HUES64 (cell line): ENCODE results near the gene UST.
"Not testable (repeated sequence)": the region's sequence is repeated elsewhere in the genome, so short reads cannot be mapped to it uniquely, and the experiment has no call there.

Experiments used
- H3K27ac ChIP-seq: 2 replicates; pipeline ENCODE4 v1.7.0; 2013; ENCODE audit warnings: low read depth, low read length, inconsistent platforms
- H3K27me3 ChIP-seq: 2 replicates; pipeline ENCODE4 v1.6.1; 2013; ENCODE audit warnings: mild to moderate bottlenecking, low read length; ENCODE audit not compliant: insufficient read depth
- H3K36me3 ChIP-seq: 2 replicates; pipeline ENCODE4 v1.6.1; 2013; ENCODE audit warnings: mild to moderate bottlenecking, low read length; ENCODE audit not compliant: insufficient read depth
- H3K4me1 ChIP-seq: 2 replicates; pipeline ENCODE4 v1.6.1; 2013; ENCODE audit warnings: mild to moderate bottlenecking, low read length, moderate library complexity; ENCODE audit not compliant: insufficient read depth
- H3K4me3 ChIP-seq: 2 replicates; pipeline ENCODE4 v1.5.1; 2013; ENCODE audit warnings: mild to moderate bottlenecking, low read length, moderate library complexity
- H3K9ac ChIP-seq: 2 replicates; pipeline ENCODE4 v1.6.1; 2013; ENCODE audit warnings: mild to moderate bottlenecking, low read depth, low read length
- H3K9me3 ChIP-seq: 2 replicates; pipeline ENCODE4 v1.6.1; 2013; ENCODE audit warnings: low read depth, low read length; ENCODE audit not compliant: insufficient read depth
- WGBS: fragments of 150-250, 120-280 bp; methylation state at CpG from one replicate; pipeline ENCODE4 v1.1.7; 2013; ENCODE audit warnings: missing lambda C conversion rate; 5-methylcytosine and 5-hydroxymethylcytosine counted together

Gene UST

DNA sequence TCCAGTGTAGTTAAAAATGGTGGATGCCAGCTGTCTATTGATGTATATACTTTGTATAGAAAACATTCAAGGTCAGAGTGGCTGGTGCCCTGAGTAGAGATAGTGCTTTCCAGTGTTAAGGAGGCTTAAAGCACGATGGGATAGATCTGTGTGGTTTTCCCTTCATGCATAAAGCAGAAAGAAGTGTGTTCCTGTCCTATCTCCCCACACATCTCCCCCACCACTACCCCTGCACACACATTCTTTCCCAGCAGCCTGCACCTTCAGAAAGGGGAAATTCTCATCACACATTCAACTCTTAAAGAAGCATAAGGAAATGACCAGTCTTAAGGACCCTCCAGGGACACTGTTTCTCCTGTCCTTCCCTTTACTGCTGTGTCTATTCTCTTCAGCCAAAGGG lies 349.0 kb downstream of the UST start:
- Histone ChIP-seq H3K9me3 (peaks cover 12% of the 10 kb centered on the region), H3K27me3 (no peaks in the 10 kb centered on the region), H3K4me1 (peaks cover 12% of the 10 kb centered on the region; the same call in 1 of the 2 replicates), H3K36me3 (no peaks in the 10 kb centered on the region), H3K27ac (no peak overlapping the region), H3K4me3 (no peak overlapping the region), H3K9ac (no peak overlapping the region)
- 92% methylated on average over 1 of the region's 1 CpG for WGBS

DNA sequence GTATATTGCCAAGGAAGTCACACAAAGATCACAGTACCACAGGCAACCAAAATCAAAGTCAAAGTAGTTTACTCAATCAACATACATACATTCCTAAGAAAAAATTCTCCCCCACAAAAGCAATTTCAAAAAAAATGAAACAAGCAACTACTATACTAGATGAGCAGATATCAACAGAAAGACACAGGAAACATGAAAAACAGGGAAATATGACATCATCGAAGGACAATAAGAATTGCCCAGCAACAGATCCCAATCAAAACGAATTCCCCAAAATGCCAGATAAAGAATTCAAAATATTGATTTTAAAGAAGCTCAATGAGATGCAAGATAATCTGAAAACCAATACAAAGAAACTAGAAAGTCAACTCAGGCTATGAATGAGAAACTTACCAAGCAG lies 351.0 kb downstream of the UST start:
- Histone ChIP-seq H3K4me1 (peaks cover 12% of the 10 kb centered on the region; the same call in 1 of the 2 replicates), H3K36me3 (no peaks in the 10 kb centered on the region), H3K27me3 (no peaks in the 10 kb centered on the region), H3K27ac (no peak overlapping the region), H3K9me3 (peaks cover 12% of the 10 kb centered on the region), H3K4me3 (no peak overlapping the region), H3K9ac (no peak overlapping the region)
- 100% methylated on average over 1 of the region's 2 CpGs for WGBS

DNA sequence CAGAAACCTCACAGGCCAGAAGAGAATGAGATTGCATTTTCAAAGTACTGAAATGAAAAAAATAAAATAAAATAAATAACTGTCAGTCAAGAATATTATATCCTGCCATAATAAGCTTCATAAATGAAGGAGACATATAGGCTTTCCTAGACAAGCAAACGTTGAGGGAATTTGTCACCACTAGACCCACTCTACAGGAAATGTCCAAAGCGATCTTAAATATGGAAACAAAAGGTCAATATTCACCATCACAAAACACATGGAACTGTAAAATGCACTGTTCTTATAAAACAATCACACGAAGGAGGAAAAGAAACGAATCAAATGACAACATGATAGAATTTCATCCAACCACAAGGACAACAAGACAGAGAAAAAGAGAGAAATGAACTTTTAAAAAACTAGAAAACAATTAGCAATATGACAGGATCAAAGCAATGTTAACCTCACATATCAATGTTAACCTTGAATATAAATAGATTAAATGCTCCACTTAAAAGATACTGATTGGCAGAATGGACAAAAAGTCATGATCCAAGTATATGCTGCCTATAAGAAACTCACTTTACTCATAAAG lies 352.0 kb downstream of the UST start:
- Histone ChIP-seq H3K9ac (no peak overlapping the region), H3K27me3 (no peaks in the 10 kb centered on the region), H3K36me3 (no peaks in the 10 kb centered on the region), H3K4me1 (peaks cover 11% of the 10 kb centered on the region; the same call in 1 of the 2 replicates), H3K9me3 (peaks cover 12% of the 10 kb centered on the region), H3K4me3 (no peak overlapping the region), H3K27ac (no peak overlapping the region)
- WGBS, result 92% methylated on average over 3 of the region's 4 CpGs

DNA sequence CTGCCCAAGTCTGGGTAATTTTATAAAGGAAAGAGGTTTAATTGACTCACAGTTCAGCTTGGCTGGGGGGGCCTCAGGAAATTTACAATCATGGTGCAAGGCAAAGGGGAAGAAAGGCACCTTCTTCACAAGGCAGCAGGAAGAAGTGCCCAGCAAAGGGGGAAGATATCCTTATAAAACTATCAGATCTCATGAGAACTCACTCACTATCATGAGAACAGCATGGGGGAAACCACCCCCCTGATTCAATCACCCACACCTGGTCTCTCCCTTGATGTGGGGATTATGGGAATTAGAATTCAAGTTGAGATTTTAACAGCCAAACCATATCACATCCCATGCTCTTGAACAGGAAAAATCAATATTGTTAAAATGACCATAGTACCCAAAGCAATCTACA lies 355.5 kb downstream of the UST start:
- Histone ChIP-seq H3K4me3 (no peak overlapping the region), H3K27me3 (no peaks in the 10 kb centered on the region), H3K9ac (no peak overlapping the region), H3K4me1 (no peaks in the 10 kb centered on the region), H3K9me3 (peaks cover 12% of the 10 kb centered on the region), H3K36me3 (no peaks in the 10 kb centered on the region), H3K27ac (no peak overlapping the region)

DNA sequence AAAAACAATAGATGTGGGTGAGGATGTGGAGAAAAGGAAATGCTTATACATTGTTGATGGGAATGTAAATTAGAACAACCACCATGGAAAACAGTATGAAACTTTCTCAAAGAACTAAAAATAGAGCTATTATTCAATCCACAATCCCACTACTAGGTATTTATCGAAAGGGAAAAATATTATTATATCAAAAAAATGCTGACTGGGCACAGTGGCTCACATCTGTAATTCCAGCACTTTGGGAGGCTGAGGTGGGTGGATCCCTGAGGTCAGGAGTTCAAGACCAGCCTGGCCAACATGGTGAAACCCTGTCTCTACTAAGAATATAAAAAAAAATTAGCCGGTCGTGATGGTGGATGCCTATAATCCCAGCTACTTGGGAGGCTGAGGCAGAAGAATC lies 357.1 kb downstream of the UST start:
- H3K27ac ChIP-seq, H3K4me3 ChIP-seq, H3K9ac ChIP-seq, H3K36me3 ChIP-seq, H3K4me1 ChIP-seq, H3K27me3 ChIP-seq, H3K9me3 ChIP-seq: not testable (repeated sequence)
- 95% methylated on average over 2 of the region's 3 CpGs for WGBS

DNA sequence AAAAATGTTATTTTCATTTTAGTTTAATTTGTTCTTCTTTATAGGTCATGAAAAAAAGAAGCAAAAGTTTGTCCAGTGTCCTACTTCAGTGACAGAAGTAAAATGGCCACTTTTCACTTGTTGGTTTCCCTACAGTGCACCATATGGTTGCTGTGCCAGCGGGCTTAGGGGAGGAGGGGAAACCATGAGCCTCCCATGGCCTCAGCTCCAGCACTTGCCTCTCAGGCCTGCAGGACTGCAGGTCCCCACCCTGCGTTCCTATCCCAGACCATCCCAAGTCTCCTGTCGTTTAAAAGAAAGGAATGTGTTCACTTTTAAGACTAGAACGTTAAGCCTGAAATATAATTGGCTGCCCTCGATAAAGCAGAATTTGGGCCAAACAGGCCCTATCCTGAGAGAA lies 360.7 kb downstream of the UST start:
- Histone ChIP-seq H3K4me1 (no peaks in the 10 kb centered on the region), H3K36me3 (no peaks in the 10 kb centered on the region), H3K27me3 (no peaks in the 10 kb centered on the region), H3K4me3 (no peak overlapping the region), H3K27ac (no peak overlapping the region), H3K9me3 (no peaks in the 10 kb centered on the region), H3K9ac (no peak overlapping the region)
- WGBS, result 86% methylated on average over 5 of the region's 5 CpGs

DNA sequence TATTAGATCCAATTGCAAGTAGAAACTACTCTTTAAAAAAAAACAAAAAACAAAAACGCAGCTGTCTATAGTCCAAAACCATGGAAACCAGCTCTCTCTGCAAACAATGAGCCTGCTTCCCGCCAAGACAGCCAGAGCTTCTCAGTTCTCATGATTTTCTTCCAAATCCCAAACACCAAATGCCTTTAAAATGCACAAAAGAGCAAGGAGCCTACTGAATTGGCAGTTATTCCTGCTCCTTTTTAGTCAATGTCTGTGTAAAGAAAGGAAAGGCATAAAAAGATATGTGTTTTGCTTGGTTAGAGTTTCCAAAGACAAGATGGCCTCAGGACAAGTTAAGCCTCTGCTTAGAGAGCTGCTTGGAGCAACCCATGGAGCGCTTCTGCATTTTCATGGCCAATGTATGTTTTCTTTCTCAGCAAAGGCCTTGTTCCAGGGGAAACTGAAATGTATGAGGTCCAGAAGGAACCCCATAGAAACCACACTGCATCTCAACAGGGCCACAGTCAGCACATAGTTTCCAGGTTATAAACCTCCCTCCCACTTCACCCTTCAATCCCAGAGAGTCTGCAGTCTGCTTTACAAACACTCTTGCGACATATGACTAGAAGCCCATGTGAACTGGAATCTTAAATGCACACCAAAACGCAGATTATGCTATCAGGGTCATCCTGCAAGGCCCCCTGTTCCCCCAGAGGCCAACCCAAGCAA lies 361.4 kb downstream of the UST start:
- Histone ChIP-seq H3K4me3 (no peak overlapping the region), H3K9ac (no peak overlapping the region), H3K27me3 (no peaks in the 10 kb centered on the region), H3K27ac (no peak overlapping the region), H3K4me1 (no peaks in the 10 kb centered on the region), H3K36me3 (no peaks in the 10 kb centered on the region), H3K9me3 (no peaks in the 10 kb centered on the region)
- 90% methylated on average over 5 of the region's 5 CpGs for WGBS

DNA sequence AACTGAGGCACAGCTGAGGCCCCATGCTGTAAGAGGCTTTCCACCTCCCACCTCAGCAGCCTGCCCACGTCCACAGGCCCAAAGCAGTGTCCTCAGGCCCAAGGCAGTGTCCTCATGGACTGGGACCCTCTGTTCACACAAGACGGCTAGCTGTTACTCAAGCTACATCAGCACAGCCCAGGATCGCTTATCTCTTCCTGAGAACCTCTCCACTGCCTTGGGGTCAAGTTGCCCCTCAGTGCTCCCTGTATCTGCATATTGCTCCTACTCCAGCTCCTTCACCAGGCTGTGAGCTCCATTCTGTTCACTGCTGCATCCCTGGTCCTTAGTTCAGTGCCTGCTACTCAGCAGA lies 361.9 kb downstream of the UST start:
- Histone ChIP-seq H3K27me3 (no peaks in the 10 kb centered on the region), H3K4me3 (no peak overlapping the region), H3K9me3 (0 out of 2 replicates have a peak, but pooled peaks cover 2% of the 10 kb centered on the region), H3K36me3 (no peaks in the 10 kb centered on the region), H3K27ac (no peak overlapping the region), H3K9ac (no peak overlapping the region), H3K4me1 (no peaks in the 10 kb centered on the region)
- WGBS, result 93% methylated on average over 3 of the region's 3 CpGs

DNA sequence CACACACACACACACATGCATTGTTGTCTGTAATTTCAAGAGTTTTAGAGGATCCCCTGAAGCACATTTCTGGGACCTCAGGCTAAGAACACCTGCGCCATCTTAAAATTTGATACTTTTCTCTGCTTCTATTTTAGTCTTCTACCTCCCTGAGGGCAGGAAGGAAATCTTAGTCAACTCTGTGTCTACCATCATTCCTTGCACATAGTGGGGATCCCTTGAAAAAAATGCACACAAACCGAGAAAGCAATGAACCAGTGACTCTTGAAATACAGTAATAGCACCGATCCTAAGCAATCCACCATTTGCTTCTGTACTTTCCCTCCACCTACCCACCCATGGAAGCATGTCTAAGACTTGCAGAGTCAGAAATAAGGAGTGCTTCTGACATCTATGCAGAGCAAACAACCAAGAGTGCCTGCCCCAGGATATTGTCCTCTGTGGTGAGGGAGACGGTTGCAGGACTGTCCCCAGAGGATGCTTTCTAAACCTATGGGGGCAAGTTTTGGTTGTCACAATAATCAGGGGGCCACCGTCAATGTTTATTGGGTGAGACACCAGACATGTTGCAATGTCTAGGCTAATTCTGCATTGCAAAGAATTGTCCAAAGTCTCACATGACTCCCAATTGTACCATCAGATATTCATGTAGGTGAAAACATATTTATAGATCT lies 362.7 kb downstream of the UST start:
- H3K36me3 ChIP-seq, result no peaks in the 10 kb centered on the region
- no peak overlapping the region for H3K9ac ChIP-seq
- H3K9me3 ChIP-seq, result 0 out of 2 replicates have a peak, but pooled peaks cover 2% of the 10 kb centered on the region
- WGBS, result 94% methylated on average over 5 of the region's 5 CpGs
- H3K27me3 ChIP-seq, result no peaks in the 10 kb centered on the region
- H3K4me1 ChIP-seq, result no peaks in the 10 kb centered on the region
- no peak overlapping the region for H3K4me3 ChIP-seq
- H3K27ac ChIP-seq, result no peak overlapping the region

DNA sequence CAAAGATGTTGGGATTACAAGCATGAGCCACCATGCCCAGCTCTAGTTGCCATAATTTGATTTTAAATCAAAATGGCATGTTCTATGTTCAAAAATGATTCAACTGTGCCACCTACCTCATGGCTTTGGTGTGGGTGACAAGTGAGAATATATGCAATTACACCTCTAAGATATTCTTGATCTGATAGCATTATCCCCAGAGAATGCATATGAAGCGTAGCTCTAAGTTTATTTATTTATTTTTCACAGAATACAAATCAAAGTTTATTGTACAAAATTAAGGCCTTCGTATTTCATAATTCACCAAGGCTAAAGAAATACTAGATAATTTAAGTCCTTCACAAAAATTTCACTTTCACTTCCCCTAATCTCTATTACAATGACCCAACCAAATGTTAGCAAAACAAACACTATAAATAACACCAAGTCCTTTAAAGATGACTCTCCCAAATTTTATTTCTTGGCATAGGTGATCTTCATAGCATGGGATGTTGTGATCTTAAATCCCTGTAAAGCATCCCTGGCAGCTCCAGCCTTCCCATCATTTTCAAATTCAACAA lies 364.8 kb downstream of the UST start:
- Histone ChIP-seq H3K36me3 (no peaks in the 10 kb centered on the region), H3K9me3 (0 out of 2 replicates have a peak, but pooled peaks cover 2% of the 10 kb centered on the region), H3K27me3 (no peaks in the 10 kb centered on the region), H3K9ac (no peak overlapping the region), H3K27ac (no peak overlapping the region), H3K4me3 (no peak overlapping the region), H3K4me1 (no peaks in the 10 kb centered on the region)
- WGBS, result 93% methylated on average over 1 of the region's 2 CpGs

DNA sequence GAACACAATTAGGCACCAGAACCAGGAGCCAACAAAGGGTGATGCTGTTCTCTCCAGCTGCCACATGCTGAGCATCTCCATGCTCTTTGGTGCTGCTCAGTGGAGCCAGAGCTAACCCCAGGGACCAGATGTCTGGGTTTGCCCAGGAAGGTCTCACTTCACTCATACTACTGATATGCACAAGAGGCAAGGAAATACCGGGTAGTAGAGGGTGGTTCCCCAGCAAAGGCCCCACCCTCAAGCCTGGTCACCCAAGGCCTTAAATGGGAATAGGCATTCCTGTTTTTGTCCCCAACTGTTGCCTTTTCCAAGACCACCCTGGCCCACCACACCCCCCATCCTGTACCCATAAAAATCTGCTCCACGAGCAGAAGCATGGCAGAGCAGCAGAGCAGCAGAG lies 366.1 kb downstream of the UST start:
- no peak overlapping the region for H3K9ac ChIP-seq
- 0 out of 2 replicates have a peak, but pooled peaks cover 2% of the 10 kb centered on the region for H3K9me3 ChIP-seq

More for the DNA sequence above, 366.1 kb downstream of the UST start:
- H3K27me3 ChIP-seq, result no peaks in the 10 kb centered on the region
- no peak overlapping the region for H3K27ac ChIP-seq
- H3K4me1 ChIP-seq, result no peaks in the 10 kb centered on the region
- 100% methylated on average over 2 of the region's 2 CpGs for WGBS
- H3K36me3 ChIP-seq, result no peaks in the 10 kb centered on the region
- no peak overlapping the region for H3K4me3 ChIP-seq
